ENCODE results near the gene G6PC1.
"Not testable (repeated sequence)": the region's sequence is repeated elsewhere in the genome, so short reads cannot be mapped to it uniquely, and the experiment has no call there.

G6PC1 gene

GRCh38 chr17:42900460-42901331 lies at the start of gene G6PC1:
G6PC1 (plus strand) TSS chr17:42900799; CDS start chr17:42900877, 78 bp downstream.
- DNase-seq (ENCODE audit: low spot score), result no peak

- no peak for DNase-seq (ENCODE audit: low spot score)
Measured at GRCh38 chr17:42850954-42851353, 49.6 kb upstream of the G6PC1 start, which contains the start of gene AOC3. AOC3 (plus strand) TSS chr17:42851199; CDS start chr17:42851344, 145 bp downstream.

GRCh38 chr17:42851371-42852240 lies 49.0 kb upstream of the G6PC1 start:
- not testable (repeated sequence) for DNase-seq (ENCODE audit: low spot score)

GRCh38 chr17:42852351-42852750 lies 48.2 kb upstream of the G6PC1 start:
- DNase-seq (ENCODE audit: low spot score), result no peak

GRCh38 chr17:42853004-42853403 lies 47.6 kb upstream of the G6PC1 start:
- DNase-seq (ENCODE audit: low spot score), result no peak

- no peak for DNase-seq (ENCODE audit: low spot score)
Measured at GRCh38 chr17:42853597-42853967, 47.0 kb upstream of the G6PC1 start.

- no peak for DNase-seq (ENCODE audit: low spot score)
Measured at GRCh38 chr17:42853968-42854790, 46.4 kb upstream of the G6PC1 start.

GRCh38 chr17:42855048-42855596 lies 45.5 kb upstream of the G6PC1 start:
- no peak for DNase-seq (ENCODE audit: low spot score)

- not testable (repeated sequence) for DNase-seq (ENCODE audit: low spot score)
Measured at GRCh38 chr17:42856093-42856492, 44.5 kb upstream of the G6PC1 start.

- DNase-seq (ENCODE audit: low spot score), result not testable (repeated sequence)
Measured at GRCh38 chr17:42856516-42856915, 44.1 kb upstream of the G6PC1 start.

- no peak for DNase-seq (ENCODE audit: low spot score)
Measured at GRCh38 chr17:42857389-42857788, 43.2 kb upstream of the G6PC1 start.

GRCh38 chr17:42865638-42866094 lies 34.9 kb upstream of the G6PC1 start:
- peak; percentile 56 for DNase-seq (ENCODE audit: low spot score)

GRCh38 chr17:42866216-42866615 lies 34.4 kb upstream of the G6PC1 start:
- no peak for DNase-seq (ENCODE audit: low spot score)

GRCh38 chr17:42866631-42867575 lies 33.7 kb upstream of the G6PC1 start:
- no peak for DNase-seq (ENCODE audit: low spot score)

- DNase-seq (ENCODE audit: low spot score), result not testable (repeated sequence)
Measured at GRCh38 chr17:42867694-42868261, 32.8 kb upstream of the G6PC1 start.

- no peak for DNase-seq (ENCODE audit: low spot score)
Measured at GRCh38 chr17:42868338-42868737, 32.3 kb upstream of the G6PC1 start.

- no peak for DNase-seq (ENCODE audit: low spot score)
Measured at GRCh38 chr17:42871647-42872046, 29.0 kb upstream of the G6PC1 start.

- no peak for DNase-seq (ENCODE audit: low spot score)
Measured at GRCh38 chr17:42872251-42872965, 28.2 kb upstream of the G6PC1 start.

GRCh38 chr17:42873315-42873714 lies 27.3 kb upstream of the G6PC1 start:
- no peak for DNase-seq (ENCODE audit: low spot score)
